HG03571 (cell line): Measurements from ENCODE around the gene MRPL45.

Experiments used
- ATAC-seq: cut with Tn5 transposase; IDR thresholded peaks from one replicate; pipeline ENCODE4 v1.9.1; 2021; ENCODE audit not compliant: unreplicated experiment

Gene MRPL45

DNA sequence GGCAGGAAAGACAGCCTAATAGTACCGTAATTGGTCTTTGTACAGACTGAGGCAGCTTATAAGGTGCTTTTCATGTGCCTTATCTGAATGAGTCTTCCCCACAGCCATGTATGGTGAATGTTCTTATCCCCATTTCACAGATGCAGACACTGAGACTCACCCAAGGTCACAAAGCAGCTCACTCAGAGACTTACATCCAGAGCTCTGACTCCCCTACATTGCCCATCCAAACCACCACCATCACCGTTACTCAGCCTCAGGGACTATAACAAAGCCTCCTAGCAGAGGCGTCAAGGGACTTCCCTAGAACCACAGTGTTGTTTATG, 47.4 kb downstream of the MRPL45 start:
- ATAC-seq = no peak

DNA sequence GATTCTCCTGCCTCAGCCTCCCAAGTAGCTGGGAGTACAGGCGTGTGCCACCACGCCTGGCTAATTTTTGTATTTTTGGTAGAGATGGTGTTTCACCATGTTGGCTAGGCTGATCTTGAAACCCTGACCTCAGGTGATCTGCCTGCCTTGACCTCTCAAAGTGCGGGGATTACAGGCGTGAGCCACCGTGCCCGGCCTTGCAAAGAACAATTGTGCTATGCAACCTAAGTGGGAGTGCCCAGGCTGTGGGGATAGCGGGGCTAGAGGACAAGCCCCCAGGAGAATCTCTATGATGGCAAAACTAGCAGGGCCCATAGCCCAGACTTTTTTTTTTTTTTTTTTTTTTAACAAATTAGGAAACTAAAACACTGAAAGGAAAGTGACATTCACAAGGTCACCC, 48.8 kb downstream of the MRPL45 start:
- no peak for ATAC-seq

DNA sequence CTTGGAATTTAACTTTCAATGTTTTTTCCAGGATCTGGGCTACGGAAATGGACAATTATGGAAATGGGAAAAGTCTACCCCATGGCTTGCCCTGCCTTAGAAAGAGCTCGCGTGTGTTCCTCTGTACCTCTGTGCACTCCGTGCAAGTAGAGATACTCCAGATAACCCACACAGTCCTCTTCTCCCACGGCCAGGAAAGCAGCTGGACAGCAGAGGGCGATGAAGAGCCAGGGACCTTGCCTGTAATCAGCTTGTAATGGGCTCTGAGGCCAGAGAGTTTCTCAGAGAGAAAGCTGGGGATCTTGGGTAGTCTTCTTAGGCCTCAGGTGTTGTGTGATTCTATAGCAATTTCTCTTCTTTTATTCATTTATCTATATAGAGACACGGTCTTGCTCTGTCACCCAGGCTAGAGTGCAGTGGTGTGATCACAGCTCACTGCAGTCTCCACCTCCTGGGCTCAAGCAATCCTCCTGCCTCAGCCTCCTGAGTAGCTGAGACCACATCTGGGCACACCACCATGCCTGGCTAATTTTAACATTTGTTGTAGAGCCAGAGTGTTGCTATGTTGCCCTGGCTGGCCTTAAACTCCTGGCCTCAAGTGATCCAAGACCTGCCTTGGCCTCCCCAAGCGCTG, 52.2 kb downstream of the MRPL45 start:
- ATAC-seq = no peak

DNA sequence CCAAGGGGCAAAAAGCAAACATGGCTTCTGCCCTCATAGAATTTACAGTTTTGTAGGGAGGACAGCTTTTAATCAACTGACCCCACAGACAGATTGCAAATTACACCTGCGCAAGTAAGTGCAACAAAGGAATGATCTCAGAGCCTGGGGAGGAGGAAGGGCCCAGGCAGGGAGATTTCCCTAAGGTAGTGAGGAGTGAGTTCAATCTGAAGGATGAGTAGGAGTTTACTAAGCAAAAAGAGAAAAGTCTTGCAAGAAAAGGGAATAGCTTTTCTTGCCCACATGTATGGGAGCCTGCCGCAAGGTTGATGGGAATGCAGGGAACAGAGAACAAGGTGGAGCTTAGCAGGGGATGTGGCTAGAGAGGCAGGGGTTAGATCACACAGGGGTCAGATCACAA, 53.1 kb downstream of the MRPL45 start:
- ATAC-seq = no peak

DNA sequence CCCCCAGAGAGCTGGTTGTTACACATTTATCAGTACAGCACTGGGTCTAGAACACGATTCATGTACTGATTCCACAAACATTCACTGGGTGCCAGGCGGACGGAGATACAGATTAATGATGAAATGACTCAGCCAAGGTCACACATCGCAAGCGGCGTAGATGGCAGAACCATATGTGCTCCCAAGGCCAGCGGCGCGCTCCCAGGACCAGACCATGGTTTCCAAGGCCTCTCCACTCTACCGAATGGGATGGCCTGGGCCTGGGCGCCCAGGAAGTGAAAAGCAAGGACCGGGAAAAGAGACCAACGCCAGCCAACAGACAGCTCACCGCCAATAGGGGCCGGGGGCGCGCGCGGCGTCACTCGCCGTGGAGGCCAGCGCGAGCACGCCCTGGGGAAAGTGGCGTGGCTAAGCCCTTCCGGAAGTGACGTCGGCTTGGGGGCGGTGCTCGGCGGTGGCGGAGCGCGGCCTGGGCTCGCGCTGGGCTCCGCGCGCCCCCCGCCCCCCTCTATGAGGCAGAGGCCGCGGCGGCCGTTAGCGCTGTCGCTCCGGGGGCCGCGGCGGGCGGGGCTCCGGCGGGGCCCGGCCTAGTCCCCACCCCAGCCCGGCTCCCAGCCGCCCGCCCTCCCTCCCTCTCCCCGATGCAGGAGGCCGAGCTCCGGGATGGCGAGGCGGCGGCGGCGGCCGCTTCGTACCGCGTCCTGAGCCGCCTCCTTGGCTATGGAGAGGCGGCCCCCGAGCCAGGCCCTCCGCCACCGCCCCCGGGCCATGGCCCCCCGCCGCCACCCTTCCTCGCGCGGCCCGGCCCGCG, 54.6 kb downstream of the MRPL45 start, which contains the start of gene SOCS7:
SOCS7 (plus strand) TSS at position 433 of the 811 bp plus-strand sequence; CDS start at position 642, 209 bp downstream.
- peak; percentile 77 for ATAC-seq

DNA sequence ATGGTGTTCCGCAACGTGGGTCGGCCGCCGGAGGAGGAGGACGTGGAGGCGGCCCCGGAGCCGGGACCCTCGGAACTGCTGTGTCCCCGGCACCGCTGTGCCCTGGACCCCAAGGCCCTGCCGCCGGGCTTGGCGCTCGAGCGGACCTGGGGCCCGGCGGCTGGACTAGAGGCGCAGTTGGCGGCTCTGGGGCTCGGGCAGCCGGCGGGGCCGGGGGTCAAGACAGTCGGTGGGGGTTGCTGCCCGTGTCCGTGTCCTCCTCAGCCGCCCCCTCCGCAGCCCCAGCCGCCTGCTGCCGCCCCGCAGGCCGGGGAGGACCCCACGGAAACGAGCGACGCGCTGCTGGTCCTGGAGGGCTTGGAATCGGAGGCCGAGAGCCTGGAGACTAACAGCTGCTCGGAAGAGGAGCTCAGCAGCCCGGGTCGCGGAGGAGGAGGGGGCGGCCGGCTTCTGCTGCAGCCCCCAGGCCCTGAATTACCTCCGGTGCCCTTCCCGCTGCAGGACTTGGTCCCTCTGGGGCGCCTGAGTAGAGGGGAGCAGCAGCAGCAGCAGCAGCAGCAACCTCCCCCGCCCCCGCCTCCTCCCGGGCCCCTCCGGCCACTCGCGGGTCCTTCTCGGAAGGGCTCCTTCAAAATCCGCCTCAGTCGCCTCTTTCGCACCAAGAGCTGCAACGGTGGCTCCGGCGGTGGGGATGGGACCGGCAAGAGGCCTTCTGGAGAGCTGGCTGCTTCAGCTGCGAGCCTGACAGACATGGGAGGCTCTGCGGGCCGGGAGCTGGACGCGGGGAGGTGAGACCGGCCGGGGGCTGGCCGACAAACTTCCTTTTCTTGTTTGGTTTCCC, 55.5 kb downstream of the MRPL45 start:
- no peak for ATAC-seq

DNA sequence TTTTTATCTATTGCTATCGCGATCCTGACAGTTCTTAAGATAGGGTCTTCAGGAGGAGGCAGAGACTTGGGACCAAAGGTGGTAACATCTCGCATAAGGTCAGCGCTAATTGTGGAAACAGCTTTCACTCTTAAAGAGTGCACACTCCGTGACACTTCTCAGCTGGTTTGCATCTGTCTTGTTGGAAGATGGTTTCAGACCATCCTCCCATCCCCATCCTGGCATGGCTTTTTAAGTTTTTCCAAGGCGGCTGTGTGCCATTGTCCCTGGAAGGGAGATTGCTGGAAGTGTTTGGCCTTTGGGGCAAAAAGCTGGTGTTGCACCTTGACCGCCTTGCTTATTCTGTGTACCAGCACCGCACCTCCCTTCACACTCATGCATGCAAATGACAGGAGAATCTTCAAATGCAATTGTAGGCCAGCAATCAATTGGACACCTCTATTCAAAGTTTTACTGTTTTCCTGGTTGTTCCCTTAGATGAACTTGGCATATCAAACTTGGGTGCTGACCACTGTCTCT, 56.2 kb downstream of the MRPL45 start:
- ATAC-seq = no peak

DNA sequence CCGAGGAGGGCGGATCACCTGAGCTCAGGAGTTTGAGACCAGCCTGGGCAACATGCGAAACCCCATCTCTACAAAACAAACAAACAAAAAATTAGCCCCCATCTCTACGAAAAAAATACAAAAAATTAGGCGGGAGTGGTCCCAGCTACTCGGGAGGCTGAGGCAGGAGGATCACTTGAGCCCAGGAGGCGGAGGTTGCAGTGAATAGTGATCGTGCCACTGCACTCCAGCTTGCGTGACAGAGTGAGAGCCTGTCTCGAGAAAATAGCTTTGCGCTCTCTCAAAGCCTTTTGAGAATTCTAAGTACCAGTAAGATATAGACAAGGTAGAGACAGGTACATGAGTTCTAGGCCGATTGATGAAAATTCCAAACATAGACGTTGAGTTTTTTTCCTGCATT, 56.7 kb downstream of the MRPL45 start:
- ATAC-seq = no peak

DNA sequence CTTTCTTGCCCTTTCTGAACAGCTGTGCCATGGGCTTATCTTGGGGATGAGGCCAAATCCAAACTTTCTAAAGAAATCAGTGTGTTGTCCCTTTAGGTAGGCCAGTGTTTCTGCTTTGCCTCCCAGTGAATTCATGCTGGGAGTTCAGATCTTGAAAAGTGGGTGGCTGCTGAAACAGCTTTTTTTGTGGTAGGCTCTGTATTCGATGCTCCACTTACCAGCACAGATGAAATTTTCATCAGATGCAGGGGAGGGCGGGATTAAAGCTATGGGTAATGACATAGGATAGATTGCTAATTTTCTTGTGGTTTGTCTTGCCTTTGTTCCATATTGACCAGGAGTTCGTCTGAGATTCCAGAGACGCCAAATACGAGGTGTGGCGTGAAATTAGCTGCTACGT, 57.5 kb downstream of the MRPL45 start:
- no peak for ATAC-seq

DNA sequence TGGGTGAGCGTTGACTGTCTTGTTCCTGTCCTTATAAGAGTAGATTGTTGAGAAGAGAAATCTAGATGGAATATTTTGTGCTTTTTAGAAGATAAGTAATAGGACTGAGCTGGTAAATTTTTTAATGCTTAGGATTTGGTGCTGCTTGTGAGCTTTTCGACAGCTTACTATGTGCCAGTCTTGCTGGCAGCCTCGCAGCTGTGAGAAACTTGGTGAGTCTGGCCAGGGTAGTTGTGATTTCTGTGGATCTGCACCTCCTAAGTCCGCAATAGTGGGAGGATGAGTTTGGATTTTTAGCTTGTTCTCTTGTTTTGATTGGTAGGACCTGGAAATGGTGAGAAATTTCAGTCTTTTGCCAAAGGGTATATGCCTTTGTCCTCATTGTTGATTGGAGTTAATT, 58.3 kb downstream of the MRPL45 start:
- ATAC-seq = no peak

DNA sequence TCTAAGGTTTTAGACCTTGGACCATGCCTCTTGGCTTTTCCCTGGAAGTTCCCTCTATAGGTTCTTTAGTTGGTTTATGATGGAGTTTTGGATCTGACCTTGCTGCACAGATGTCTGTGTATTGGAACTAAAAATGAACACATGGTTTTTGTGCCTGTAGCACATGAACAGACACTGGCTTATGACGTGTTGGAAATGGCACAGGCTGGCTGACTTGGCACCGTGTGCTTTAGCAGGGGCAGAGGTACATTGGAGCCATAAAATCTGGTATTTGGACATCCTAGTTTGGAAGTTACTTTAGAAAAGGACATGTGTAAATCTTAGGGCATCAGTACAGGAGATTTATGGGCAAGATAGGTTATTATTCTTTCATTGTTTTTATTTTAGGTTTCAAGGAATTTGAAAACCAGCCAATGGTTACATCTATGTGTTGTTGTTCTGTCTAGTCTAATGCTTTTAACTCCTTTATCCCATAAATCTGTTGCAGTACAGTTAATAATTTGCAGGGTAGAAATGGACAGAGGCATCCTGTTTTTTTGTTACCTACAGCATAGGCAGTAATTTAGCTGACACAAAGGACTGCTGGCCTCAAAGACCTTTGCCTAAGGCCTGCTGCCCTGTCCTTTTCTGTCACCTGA, 60.6 kb downstream of the MRPL45 start:
- ATAC-seq = no peak

DNA sequence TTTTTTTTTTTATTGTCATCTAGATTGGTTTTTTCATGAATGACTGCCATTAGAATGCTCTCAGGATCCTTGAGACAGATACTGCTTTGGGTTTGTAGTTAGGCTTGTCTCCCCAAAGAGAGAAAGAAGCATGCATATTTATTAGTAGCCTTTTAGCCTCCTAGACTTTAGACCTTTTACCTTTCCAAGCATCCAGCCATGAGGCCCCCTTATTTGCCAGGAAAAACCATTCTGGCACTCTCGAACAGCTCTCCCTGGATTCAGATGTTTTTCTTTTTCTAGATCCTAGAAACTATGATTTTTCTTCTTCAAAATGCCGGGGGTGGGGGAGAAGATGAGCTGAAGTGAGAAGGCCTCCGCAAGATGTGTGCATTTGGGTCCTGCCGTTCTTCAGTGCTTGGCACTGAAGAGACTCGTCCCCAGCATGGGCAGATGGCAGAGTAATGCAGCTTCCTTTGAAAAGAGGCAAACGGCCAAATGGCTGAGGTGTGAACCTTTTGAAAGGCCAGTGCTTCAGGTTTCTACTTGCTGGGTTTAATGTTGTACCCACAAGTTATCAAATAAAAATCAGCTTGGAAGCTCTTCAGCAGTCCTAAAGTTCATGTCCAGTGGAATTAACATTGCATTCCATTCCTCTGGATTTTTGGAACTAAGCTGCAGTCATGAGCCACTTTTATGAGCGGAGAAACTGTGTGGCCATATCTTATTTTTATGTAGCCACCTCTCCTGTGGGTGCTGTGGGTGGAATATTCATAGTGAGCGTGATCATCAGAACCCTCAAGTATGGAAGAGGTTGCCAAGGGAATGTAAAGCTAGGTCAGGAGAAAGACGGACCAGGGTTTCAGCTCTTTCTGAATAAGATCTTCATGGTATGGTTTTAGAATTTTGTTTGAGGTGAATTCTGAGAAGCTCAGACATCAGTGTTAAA, 61.9 kb downstream of the MRPL45 start:
- no peak for ATAC-seq

DNA sequence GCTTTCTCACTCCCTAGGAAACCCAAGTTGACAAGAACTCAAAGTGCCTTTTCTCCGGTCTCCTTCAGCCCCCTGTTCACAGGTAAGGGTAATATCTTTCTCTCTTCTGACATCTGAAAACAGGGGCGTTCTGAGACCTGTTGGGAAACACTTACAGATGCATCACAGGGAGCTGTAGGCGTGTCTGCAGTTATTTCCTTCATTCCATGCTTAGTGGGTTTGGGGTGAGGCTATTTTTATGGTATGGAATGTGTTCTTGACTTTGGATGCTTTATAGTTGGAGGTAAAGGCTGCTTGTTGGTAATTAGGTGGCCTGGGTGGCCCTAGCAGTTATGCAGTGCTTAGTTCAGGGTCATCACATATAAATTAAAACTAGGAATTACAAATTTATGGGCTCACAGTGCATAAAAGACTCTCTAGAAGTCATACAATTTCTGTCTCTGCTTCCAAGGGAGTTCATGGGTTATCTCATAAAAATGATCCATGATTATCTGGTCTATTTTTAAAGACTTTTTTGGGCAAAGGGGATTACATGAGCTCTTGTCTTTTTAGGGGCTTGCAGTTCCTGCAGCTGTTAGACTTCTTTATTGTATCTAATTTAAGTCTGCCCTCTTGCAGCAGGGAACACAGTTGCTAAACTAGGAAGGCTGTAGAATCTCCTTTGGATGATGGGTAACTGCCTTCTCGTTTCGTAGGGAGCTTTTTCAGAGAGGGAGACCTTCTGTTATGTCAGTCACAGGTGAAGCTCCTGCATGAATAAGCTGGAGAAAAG, 64.9 kb downstream of the MRPL45 start:
- no peak for ATAC-seq

DNA sequence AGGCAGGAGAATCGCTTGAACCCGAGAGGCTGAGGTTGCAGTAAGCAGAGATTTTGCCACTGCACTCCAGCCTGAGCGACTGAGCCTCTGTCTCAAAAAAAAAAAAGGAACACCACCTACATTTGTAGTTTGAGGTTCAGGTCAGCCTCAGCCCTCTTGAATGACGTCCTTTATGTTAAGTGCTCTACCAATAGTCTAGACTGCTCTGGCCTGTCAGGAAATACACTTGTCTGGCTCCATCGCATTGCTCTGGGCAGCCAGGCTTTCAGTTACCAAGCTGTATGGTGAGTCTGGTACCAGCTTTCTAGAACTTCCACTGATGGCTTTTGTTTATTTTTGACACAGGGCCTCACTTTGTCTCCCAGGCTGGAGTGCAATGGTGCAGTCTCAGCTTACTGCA, 66.0 kb downstream of the MRPL45 start:
- no peak for ATAC-seq

DNA sequence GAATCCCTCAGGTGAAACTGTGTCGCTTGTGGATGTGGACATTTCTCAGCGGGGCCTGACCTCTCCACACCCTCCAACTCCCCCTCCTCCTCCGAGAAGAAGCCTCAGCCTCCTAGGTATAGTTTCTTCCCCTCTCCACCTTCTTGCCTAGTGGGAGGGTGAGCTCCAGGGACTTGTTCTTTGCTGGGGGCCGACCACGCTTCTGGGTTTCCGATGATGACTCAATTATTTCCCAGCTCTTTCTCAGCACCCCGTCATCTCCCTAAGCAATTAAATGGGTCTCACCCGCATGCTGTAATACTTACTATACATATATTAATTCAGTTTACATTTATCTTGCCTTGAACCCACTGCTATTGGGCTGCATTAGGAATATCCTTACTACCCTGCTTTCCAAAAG, 67.8 kb downstream of the MRPL45 start:
- ATAC-seq = no peak

DNA sequence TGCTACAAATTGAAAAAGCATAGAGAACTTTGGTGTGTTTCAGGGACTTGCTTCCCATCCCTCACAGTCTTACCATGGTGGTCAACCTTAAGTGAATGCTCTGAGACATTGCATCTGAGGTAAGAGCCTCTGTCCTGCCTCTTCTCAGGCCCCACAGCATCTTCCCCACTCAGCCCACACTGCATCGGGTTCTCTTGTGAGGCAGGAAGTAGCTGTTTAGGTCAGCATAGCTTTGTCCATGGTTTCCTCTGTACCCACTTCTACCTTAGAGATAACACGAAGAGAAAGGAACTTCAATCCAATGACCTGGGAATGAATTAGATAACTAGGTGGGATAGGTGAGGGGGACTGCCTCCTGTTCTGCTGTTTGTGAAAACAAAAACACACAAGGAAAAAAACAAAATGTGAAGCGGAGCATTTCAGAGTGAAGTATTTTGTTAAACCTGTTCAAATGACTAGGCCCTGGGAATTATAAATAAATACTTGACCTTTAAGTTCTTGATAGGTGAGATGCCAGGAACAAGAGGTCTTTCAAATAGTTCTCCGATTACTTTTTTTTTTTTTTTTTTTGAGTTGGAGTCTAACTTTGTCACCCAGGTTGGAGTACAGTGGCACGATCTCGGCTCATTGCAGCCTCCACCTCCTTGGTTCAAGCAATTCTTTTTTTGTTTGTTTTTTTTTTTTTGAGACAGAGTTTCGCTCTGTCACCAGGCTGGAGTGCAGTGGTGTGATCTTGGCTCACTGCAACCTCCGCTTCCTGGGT, 72.3 kb downstream of the MRPL45 start:
- ATAC-seq = no peak
